Heart left ventricle (tissue), 13 donors: ENCODE results near the gene MYO3A.

Experiments
- POLR2A ChIP-seq, 2 donors: fragments of 450-650 bp; IDR thresholded peaks; one replicate each; pipeline ENCODE4 v1.6.1; 2017; ENCODE audit warnings: antibody characterized with exemption in 2 of 2, mild to moderate bottlenecking in 2 of 2, moderate library complexity in 2 of 2
- TF ChIP-seq, protein P1 (sequence below), 12 donors: fragments of 200-600 bp; sonication (generic) in 4 of 12; IDR thresholded peaks; one replicate each; pipeline versions ENCODE4 v1.5.0 to v1.8.0; 2018 to 2022; ENCODE audit warnings: antibody characterized with exemption in 12 of 12, mild to moderate bottlenecking in 5 of 12
- donor health status: ischemic (EF 13 %, LVEDD 7.1; RV severe dilation, severe dysfunction).
- donor health status: DM: no; HTN: yes; CAD: no.
- donor health status: DM: no; HTN: no; CAD: no.
- donor health status: ischemic (EF 25% LVEDD 6.9; RV normal size, moderate dysfunction).
- donor health status: ischemic (EF 25% LVEDD 5.7; RV mildly dilated, moderate dysfunction).
- donor health status: ischemic (EF 35%, LVEDD 5.7; RV mildly dilated, moderate dysfunction).
- donor health status: nonischemic (EF 11% LVEDD 7.7; RV severe dilation, severe dysfunction).
- donor health status: DM: yes; HTN: yes; CAD: no.
- donor health status: PGD.
- donor health status: ischemic (EF 29% LVEDD 5.4; RV normal size, mild dysfunction).
- donor health status: nonischemic (EF 23%, LVEDD 6.1; RV moderate dilation, normal function).

DNA sequence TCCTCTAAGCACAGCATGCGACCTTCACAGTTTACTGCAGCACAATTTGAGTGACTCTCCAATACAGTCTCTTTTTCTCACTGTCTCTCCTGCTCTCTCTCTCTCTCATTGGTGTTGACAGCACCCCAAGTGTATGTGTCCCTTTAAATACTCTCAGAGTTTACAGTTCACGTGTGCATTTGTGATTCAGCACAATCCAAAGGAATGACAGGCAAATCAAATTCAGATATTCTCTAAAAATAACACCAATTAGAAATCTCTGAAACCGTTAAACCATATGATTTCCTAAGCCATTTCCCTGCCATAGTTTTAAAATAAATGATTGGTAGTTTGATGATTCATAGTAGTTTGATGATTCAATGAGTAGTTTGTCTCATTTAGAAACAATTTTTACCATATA is 178.5 kb downstream of the MYO3A start:
- TF ChIP-seq, protein P1, sequence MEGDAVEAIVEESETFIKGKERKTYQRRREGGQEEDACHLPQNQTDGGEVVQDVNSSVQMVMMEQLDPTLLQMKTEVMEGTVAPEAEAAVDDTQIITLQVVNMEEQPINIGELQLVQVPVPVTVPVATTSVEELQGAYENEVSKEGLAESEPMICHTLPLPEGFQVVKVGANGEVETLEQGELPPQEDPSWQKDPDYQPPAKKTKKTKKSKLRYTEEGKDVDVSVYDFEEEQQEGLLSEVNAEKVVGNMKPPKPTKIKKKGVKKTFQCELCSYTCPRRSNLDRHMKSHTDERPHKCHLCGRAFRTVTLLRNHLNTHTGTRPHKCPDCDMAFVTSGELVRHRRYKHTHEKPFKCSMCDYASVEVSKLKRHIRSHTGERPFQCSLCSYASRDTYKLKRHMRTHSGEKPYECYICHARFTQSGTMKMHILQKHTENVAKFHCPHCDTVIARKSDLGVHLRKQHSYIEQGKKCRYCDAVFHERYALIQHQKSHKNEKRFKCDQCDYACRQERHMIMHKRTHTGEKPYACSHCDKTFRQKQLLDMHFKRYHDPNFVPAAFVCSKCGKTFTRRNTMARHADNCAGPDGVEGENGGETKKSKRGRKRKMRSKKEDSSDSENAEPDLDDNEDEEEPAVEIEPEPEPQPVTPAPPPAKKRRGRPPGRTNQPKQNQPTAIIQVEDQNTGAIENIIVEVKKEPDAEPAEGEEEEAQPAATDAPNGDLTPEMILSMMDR (IDR thresholded peaks at IDR 0.05) = no peak
- no peak for TF ChIP-seq POLR2A (IDR thresholded peaks at IDR 0.05)
